LoVo (cell line): Measurements from ENCODE around the gene GPR149.
"Not testable (repeated sequence)": the region's sequence is repeated elsewhere in the genome, so short reads cannot be mapped to it uniquely, and the experiment has no call there.

Experiments
- DNase-seq: peaks from one replicate; pipeline ENCODE4 v3.0.0-alpha.2; 2016; ENCODE audit warnings: low spot score

GPR149 gene, protein sequence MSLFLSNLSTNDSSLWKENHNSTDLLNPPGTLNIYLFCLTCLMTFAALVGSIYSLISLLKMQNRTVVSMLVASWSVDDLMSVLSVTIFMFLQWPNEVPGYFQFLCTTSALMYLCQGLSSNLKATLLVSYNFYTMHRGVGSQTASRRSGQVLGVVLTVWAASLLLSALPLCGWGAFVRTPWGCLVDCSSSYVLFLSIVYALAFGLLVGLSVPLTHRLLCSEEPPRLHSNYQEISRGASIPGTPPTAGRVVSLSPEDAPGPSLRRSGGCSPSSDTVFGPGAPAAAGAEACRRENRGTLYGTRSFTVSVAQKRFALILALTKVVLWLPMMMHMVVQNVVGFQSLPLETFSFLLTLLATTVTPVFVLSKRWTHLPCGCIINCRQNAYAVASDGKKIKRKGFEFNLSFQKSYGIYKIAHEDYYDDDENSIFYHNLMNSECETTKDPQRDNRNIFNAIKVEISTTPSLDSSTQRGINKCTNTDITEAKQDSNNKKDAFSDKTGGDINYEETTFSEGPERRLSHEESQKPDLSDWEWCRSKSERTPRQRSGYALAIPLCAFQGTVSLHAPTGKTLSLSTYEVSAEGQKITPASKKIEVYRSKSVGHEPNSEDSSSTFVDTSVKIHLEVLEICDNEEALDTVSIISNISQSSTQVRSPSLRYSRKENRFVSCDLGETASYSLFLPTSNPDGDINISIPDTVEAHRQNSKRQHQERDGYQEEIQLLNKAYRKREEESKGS

GRCh38 chr3:154430014-154430413, at the start of gene GPR149:
TSS of gene GPR149 (minus strand) at chr3:154430190. CDS start at chr3:154429615, 575 bp downstream.
- DNase-seq = no peak

- DNase-seq = no peak
Observed at GRCh38 chr3:154473769-154474168, 43.8 kb upstream of the GPR149 start.

DNA sequence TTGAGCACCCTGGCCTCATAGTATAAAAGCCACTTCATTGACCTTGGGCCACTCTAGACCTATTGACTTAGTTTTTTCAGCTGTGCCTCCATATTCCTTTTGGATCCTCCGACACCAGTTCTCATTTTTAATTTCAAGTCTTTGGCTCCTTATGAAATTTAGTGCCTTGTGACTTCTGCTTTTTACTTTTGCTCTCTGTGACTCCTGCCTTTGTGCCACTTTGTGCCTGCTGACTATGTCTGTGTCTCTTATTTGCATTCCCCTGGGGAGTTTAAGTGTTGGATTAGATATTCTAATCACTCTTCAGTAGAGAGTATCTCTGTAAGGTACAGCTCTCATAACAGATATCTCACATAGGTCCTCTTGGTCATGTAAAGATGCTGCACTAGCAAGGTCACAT, 39.6 kb upstream of the GPR149 start:
- no peak for DNase-seq

GRCh38 chr3:154464440-154465190, 34.6 kb upstream of the GPR149 start:
- no peak for DNase-seq

DNA sequence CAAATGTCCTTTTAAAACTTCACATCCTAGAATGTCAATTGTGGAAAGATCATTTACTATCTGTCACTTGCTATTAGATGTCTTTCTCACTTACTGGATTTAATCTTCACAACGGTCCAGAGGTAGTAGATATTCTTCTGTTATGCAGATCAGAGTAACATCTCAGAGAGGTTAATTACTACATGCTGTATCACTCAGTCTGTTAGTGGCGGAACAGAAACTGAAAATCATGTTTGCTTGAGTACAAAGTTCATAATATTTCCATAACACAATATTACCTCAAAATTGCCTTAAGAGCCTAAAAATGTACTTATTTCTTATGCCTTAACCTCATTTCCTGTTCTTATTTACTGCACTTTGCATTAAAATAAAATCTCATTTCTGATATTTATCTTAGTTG, 28.6 kb upstream of the GPR149 start:
- DNase-seq = no peak

GRCh38 chr3:154439081-154439480, 9.1 kb upstream of the GPR149 start:
- not testable (repeated sequence) for DNase-seq

GRCh38 chr3:154431043-154431442, 1.1 kb upstream of the GPR149 start:
- DNase-seq = no peak

GRCh38 chr3:154428286-154429206, 1.4 kb downstream of the GPR149 start:
- no peak for DNase-seq

GRCh38 chr3:154427685-154428285, 2.2 kb downstream of the GPR149 start:
- DNase-seq = no peak

DNA sequence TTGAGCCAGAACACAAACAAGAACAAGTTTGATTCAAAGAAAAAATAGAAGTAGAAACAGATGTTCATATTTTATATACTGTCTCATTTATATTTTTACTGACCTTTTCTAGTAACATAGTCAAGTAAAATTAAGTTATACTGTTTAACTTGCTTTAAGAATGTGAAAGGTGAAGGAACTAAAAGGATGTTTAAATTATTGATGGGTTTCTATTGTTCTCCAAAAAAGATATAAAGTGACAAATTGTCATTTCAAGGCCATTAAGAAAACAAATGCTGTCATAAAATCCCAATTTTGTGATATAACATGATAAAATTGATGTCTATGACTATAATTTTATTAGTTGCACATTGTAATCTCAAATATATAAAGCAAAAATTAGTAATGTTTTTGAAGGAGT, 7.3 kb downstream of the GPR149 start:
- DNase-seq = no peak

GRCh38 chr3:154421083-154421482, 8.9 kb downstream of the GPR149 start:
- peak; percentile 13 for DNase-seq

GRCh38 chr3:154398084-154398967, 31.7 kb downstream of the GPR149 start:
- DNase-seq = no peak

- DNase-seq = no peak
Observed at GRCh38 chr3:154389861-154390260, 40.1 kb downstream of the GPR149 start.

GRCh38 chr3:154384479-154384878, 45.5 kb downstream of the GPR149 start:
- DNase-seq = no peak

DNA sequence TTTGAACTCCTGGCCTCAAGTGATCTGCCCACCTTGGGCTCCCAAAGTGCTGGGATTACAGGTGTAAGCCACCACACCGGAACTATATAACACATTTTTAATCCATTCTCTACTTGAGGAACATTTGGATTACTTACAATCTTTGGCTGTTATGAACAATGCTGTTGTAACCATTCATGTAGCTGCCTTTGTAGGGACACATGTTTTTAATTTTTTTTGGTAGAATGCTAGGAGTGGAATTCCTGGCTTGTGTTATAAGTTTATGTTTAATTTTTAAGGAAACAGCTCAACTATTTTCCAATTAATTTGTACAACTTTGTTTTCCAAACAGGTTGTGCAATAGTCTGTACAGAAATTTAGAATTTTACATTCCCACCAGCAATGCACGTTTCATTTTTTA, 51.7 kb downstream of the GPR149 start:
- DNase-seq = no peak

- no peak for DNase-seq
Observed at GRCh38 chr3:154367221-154367620, 62.8 kb downstream of the GPR149 start.

DNA sequence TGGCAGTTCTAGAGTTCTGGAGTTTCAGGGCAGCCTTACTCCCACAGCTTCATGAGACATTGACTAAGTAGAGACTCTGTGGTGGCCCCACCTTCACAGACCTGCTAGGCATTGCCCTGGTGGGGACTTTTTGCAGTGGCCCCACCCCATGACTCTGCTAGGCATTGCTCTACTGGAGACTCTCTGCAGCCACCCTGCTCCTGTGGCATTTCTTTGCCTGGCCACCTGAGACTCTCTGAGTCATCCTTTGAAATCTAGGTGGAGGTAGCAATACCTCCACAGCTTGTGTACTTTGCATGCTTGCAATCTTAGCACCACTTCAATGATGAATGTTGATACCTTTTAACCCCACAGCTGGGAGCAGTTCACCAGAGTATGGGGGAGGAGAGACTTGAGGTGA, 65.1 kb downstream of the GPR149 start:
- no peak for DNase-seq

- no peak for DNase-seq
Observed at GRCh38 chr3:154361099-154361498, 68.9 kb downstream of the GPR149 start.

DNA sequence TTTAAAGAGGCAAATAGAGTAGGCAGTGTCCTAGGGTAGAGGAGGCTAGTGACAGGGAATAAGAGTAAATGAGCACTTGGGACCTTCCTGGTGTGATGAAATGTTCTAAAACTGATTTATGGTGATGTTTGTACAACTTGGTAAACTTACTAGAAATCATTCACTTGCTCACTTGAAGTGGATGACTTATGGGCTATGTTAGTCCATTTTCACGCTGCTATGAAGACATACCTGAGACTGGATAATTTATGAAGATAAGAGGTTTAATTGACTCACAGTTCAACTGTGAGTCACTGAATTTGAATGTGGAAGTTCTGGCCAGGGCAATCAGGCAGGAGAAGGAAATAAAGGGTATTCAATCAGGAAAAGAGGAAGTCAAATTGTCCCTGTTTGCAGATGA, 74.0 kb downstream of the GPR149 start:
- DNase-seq = peak; percentile 11

GRCh38 chr3:154349223-154349622, 80.8 kb downstream of the GPR149 start:
- no peak for DNase-seq
